Astrocyte of the cerebellum (primary cell): ENCODE data around the gene WIZ.
A peak's percentile ranks its signal among the peaks of the same experiment; 100 is the strongest.
"Not testable (repeated sequence)": the region's sequence is repeated elsewhere in the genome, so short reads cannot be mapped to it uniquely, and the experiment has no call there.

ENCODE experiments used
- DNase-seq: peaks from one replicate; pipeline ENCODE4 v3.0.0-alpha.2; 2011; ENCODE audit warnings: low read depth
- H3K4me3 ChIP-seq: 2 replicates; pipeline ENCODE4 v1.5.1; 2011; ENCODE audit warnings: mild to moderate bottlenecking, low read depth, low read length, moderate library complexity
- CTCF ChIP-seq: IDR thresholded peaks from 2 replicates; pipeline ENCODE4 v1.5.1; 2012; ENCODE audit warnings: low read length, low read depth, moderate library complexity, mild to moderate bottlenecking; ENCODE audit errors: missing control alignments
- in situ Hi-C: cut with HindIII; loops from 2 replicates; pipeline ENCODE4 v1.10.0; 2017; ENCODE audit warnings: low sequenced_read_pairs

WIZ gene

GRCh38 chr19:15418579-15419412, 31.0 kb downstream of the WIZ start, which contains the start of gene AKAP8L:
Gene AKAP8L (minus strand): TSS chr19:15418988. CDS start chr19:15418923, 65 bp downstream.
- peak; percentile 58 for TF ChIP-seq CTCF
- in situ Hi-C loops = no loop called here
- H3K4me3 ChIP-seq = peak within 1 kb of the TSS; percentile 68
- DNase-seq = peak; percentile 100

DNA sequence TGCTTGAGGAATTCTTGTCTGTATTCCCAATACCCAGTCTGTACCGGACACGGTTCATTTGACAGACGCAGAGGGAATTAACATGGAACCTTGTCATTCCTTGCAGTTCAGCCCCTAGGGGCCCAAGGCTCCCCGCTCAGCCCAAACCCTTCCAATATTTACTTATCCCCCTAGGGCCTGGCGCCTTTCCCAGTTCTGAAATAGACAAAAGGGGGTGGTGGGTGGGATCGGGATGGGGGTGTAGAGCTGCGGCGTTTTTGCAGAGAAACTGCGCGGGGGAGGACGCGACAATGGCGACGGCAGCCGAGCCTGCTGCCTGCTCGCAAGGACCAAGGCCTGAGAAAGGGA, 31.6 kb downstream of the WIZ start:
- in situ Hi-C loops = no loop called here
- no peak for TF ChIP-seq CTCF
- H3K4me3 ChIP-seq = peak overlapping the region; percentile 68
- DNase-seq = peak; percentile 22

DNA sequence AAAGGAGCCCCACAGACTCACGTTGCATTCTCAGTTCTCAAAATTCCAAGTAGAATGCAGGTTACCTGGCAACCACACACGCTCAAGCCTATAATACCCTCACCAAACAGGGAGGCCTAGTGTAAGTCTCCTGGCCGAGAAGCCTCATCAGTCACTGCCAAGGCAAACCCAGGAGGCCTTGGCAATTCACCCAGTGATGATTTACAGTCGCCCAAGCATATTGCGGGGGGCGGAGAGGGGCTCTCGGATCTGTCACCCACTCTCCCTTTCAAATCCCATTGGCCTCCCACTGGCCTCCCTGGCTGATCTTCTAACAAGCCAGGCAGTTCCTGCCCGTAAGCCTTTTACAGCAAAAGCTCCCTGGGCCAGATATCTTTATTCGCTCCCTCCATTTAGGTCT, 32.1 kb downstream of the WIZ start:
- DNase-seq = no peak
- in situ Hi-C loops = no loop called here
- peak overlapping the region; percentile 68 for H3K4me3 ChIP-seq
- TF ChIP-seq CTCF = no peak

DNA sequence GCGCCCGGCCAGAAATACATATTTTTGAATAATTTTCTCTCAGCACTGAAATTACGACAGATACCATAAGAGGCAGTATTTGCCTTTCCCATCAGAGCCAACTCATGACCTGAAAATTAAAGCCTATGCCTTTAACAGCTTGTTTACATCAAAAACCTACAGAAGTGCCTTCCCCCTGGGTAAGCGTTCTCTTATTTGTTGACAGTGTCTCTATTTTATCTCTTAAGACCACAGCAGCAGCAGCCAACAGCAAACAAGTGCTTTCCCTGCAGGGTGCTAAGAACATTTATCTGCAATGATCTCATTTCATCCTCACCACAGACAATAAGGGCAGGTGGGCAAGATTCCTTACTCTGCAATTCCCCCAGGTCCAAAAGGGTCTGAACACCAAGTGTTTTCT, 36.9 kb downstream of the WIZ start:
- no peak for DNase-seq
- H3K4me3 ChIP-seq = no peak overlapping the region
- TF ChIP-seq CTCF = no peak
- in situ Hi-C loops = no loop called here

- DNase-seq, H3K4me3 ChIP-seq, in situ Hi-C loops: not testable (repeated sequence)
These were observed 38.4 kb downstream of the WIZ start for GRCh38 chr19:15411351-15411750.

DNA sequence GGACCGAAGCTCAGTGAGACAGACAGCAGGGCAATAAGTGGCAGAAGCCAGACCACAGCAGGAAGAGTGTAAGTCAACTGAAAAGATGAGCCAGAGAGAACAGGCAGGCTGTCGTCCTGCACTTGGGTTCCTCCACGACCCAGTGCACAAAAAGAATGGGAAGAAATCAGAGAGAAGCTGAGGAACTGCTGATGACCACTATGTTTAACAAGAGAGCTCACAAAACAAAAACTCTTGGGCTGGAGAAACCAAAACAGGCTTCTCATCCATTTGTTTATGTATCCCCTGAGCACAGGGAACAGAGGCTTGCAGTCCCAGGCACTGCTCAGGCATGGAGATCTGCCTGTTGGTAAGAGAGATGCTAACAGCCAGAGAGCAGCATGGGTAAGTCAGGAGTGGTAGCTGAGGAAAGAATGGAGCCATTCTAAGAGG, 45.0 kb downstream of the WIZ start:
- DNase-seq = no peak

More for the DNA sequence above, 45.0 kb downstream of the WIZ start:
- no peak overlapping the region for H3K4me3 ChIP-seq
- TF ChIP-seq CTCF = no peak
- in situ Hi-C loops = no loop called here
